ENCODE measurements around the gene PPIE.
A peak's percentile ranks its signal among the peaks of the same experiment; 100 is the strongest.

PPIE gene

GRCh38 chr1:39720094-39720999 lies 18.3 kb upstream of the PPIE start:
- peak; percentile 57 for DNase-seq (ENCODE audit: low spot score)

- DNase-seq (ENCODE audit: low spot score): no peak
Measured at GRCh38 chr1:39721664-39722063, 17.0 kb upstream of the PPIE start.

GRCh38 chr1:39722495-39722894 lies 16.2 kb upstream of the PPIE start:
- no peak for DNase-seq (ENCODE audit: low spot score)

GRCh38 chr1:39726600-39726999 lies 12.1 kb upstream of the PPIE start:
- DNase-seq (ENCODE audit: low spot score): no peak

GRCh38 chr1:39727221-39727931 lies 11.3 kb upstream of the PPIE start:
- DNase-seq (ENCODE audit: low spot score): no peak

GRCh38 chr1:39727932-39728317 lies 10.8 kb upstream of the PPIE start:
- DNase-seq (ENCODE audit: low spot score): no peak

- no peak for DNase-seq (ENCODE audit: low spot score)
Measured at GRCh38 chr1:39729030-39729429, 9.7 kb upstream of the PPIE start.

GRCh38 chr1:39729842-39730241 lies 8.8 kb upstream of the PPIE start:
- DNase-seq (ENCODE audit: low spot score): no peak

GRCh38 chr1:39732730-39733129 lies 6.0 kb upstream of the PPIE start:
- DNase-seq (ENCODE audit: low spot score): no peak

GRCh38 chr1:39733161-39733560 lies 5.5 kb upstream of the PPIE start:
- DNase-seq (ENCODE audit: low spot score): no peak

- no peak for DNase-seq (ENCODE audit: low spot score)
Measured at GRCh38 chr1:39735731-39736130, 3.0 kb upstream of the PPIE start.

GRCh38 chr1:39737546-39738169 lies 1.0 kb upstream of the PPIE start:
- no peak for DNase-seq (ENCODE audit: low spot score)

- no peak for DNase-seq (ENCODE audit: low spot score)
Measured at GRCh38 chr1:39745016-39745670, 6.5 kb downstream of the PPIE start.

GRCh38 chr1:39751595-39751994 lies 12.9 kb downstream of the PPIE start:
- no peak for DNase-seq (ENCODE audit: low spot score)

- DNase-seq (ENCODE audit: low spot score): no peak
Measured at GRCh38 chr1:39752703-39753102, 14.0 kb downstream of the PPIE start.

- no peak for DNase-seq (ENCODE audit: low spot score)
Measured at GRCh38 chr1:39753132-39754025, 14.7 kb downstream of the PPIE start.

- DNase-seq (ENCODE audit: low spot score): no peak
Measured at GRCh38 chr1:39754026-39754570, 15.4 kb downstream of the PPIE start.

- no peak for DNase-seq (ENCODE audit: low spot score)
Measured at GRCh38 chr1:39754906-39755504, 16.3 kb downstream of the PPIE start.

GRCh38 chr1:39755965-39756659 lies 17.4 kb downstream of the PPIE start:
- no peak for DNase-seq (ENCODE audit: low spot score)

GRCh38 chr1:39757501-39757900 lies 18.8 kb downstream of the PPIE start:
- no peak for DNase-seq (ENCODE audit: low spot score)
